Measurements from ENCODE around the gene B4GALT5. TPM values are rescaled to one million over a fixed set of nuclear protein-coding genes. Genes with fewer than 3 reads are reported as not detected.

The B4GALT5 gene
- total RNA-seq, 1 experiment from 2014 or later: 63.1 TPM

DNA sequence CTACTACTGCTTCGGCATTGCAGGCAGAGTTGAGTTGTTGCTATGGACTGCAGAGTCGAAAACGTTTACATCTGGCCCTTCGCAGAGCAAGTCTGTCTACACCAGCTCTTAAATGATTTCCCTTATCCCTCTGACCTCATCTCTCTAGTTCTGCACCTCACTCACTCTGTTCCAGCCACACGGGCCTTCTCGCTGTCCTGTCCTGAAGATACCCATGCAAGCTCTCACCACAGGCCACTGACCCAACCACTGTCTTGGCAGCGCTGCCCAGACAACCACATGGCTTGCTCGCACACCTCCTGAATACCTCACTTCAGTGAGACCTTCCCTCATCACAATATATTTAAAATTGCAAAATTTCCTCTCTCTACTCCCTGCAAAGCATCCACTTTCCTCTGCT, 31.4 kb downstream of the B4GALT5 start:
- H3F3A ChIP-seq (ENCODE audit: insufficient read depth, low read depth): peaks cover 98% of the 10 kb centered on the region
- DNase-seq: no peak
- no peaks in the 10 kb centered on the region for H3K9me2 ChIP-seq (ENCODE audit: insufficient read depth)
- intact Hi-C loops (cut with micrococcal nuclease; ENCODE audit: unreplicated experiment): no loop called here
- H4K20me1 ChIP-seq (ENCODE audit: insufficient read depth): peaks cover 11% of the 10 kb centered on the region
- TF ChIP-seq, protein P1, sequence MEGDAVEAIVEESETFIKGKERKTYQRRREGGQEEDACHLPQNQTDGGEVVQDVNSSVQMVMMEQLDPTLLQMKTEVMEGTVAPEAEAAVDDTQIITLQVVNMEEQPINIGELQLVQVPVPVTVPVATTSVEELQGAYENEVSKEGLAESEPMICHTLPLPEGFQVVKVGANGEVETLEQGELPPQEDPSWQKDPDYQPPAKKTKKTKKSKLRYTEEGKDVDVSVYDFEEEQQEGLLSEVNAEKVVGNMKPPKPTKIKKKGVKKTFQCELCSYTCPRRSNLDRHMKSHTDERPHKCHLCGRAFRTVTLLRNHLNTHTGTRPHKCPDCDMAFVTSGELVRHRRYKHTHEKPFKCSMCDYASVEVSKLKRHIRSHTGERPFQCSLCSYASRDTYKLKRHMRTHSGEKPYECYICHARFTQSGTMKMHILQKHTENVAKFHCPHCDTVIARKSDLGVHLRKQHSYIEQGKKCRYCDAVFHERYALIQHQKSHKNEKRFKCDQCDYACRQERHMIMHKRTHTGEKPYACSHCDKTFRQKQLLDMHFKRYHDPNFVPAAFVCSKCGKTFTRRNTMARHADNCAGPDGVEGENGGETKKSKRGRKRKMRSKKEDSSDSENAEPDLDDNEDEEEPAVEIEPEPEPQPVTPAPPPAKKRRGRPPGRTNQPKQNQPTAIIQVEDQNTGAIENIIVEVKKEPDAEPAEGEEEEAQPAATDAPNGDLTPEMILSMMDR (conservative IDR thresholded peaks at IDR 0.05): no peak
- no peak for TF ChIP-seq EZH2 (IDR thresholded peaks at IDR 0.05; ENCODE audit: low read depth)
- ChIA-PET POLR2A (ENCODE audit: unreplicated experiment) (no interaction called here), CTCF (no interaction called here)
- H3K4me2 ChIP-seq: peak overlapping the region; percentile 73
- H3K27ac ChIP-seq: peak overlapping the region; percentile 91
- peak overlapping the region; percentile 12; the same call in 1 of the 2 replicates for H3K4me3 ChIP-seq
- H3K27me3 ChIP-seq (ENCODE audit: insufficient read depth, low read depth): no peaks in the 10 kb centered on the region
- peaks cover 99% of the 10 kb centered on the region for H3K79me2 ChIP-seq (ENCODE audit: low read depth)
- no TSS peak for BruUV-seq (replicated peaks)
- H3K36me3 ChIP-seq (ENCODE audit: low read depth): peaks cover 52% of the 10 kb centered on the region
- H2AFZ ChIP-seq: no peak overlapping the region
- no peaks in the 10 kb centered on the region for H3K9me3 ChIP-seq (ENCODE audit: insufficient read depth, low read depth)
- H3K4me1 ChIP-seq (replicated peaks; ENCODE audit: insufficient read depth): peaks cover 98% of the 10 kb centered on the region

- Histone ChIP-seq H3K27me3 (ENCODE audit: insufficient read depth, low read depth) (no peaks in the 10 kb centered on the region), H3K4me1 (replicated peaks; ENCODE audit: insufficient read depth) (peaks cover 98% of the 10 kb centered on the region), H4K20me1 (ENCODE audit: insufficient read depth) (peaks cover 7% of the 10 kb centered on the region), H3K4me2 (peak overlapping the region; percentile 73), H3K36me3 (ENCODE audit: low read depth) (peaks cover 53% of the 10 kb centered on the region), H3K4me3 (peak overlapping the region; percentile 12; the same call in 1 of the 2 replicates), H3K79me2 (ENCODE audit: low read depth) (peaks cover 99% of the 10 kb centered on the region), H3K9me2 (ENCODE audit: insufficient read depth) (no peaks in the 10 kb centered on the region), H2AFZ (no peak overlapping the region), H3K9me3 (ENCODE audit: insufficient read depth, low read depth) (no peaks in the 10 kb centered on the region), H3F3A (ENCODE audit: insufficient read depth, low read depth) (peaks cover 98% of the 10 kb centered on the region), H3K27ac (peak overlapping the region; percentile 91)
- no TSS peak for BruUV-seq (replicated peaks)
- TF ChIP-seq, protein P1 (conservative IDR thresholded peaks at IDR 0.05): no peak
- TF ChIP-seq EZH2 (IDR thresholded peaks at IDR 0.05; ENCODE audit: low read depth): no peak
- POLR2A ChIA-PET (ENCODE audit: unreplicated experiment): interaction anchor here (0.6 kb wide), 1 partner anchor 12 kb away, joined by 9 read pairs; no protein-coding TSS in a partner anchor
- intact Hi-C loops (cut with micrococcal nuclease; ENCODE audit: unreplicated experiment): loop anchor here (1.0 to 2.0 kb wide), 2 partner anchors 17 to 31 kb away; partner anchors contain the start of gene B4GALT5
- DNase-seq: no peak
- CTCF ChIA-PET: no interaction called here
These were observed 31.8 kb downstream of the B4GALT5 start for GRCh38 chr20:49681850-49682216.

DNA sequence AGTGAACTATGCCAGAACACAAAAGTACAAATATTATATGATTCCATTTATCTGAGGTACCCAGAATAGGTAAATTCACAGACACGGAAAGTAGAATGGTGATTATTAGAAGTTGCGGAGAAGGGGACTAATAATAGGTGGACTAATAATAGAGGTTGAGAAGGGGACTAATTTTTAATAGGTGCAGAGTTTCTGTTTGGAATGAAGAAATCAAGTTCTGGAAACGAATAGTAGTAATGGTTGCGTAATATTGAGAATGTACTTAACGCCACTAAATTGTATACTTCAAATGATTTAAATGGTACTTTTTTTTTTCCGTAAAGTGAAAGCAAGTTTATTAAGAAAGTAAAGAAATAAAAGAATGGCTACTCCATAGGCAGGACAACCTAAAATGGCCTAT, 33.2 kb downstream of the B4GALT5 start:
- no peak for DNase-seq
- H3K4me2 ChIP-seq: peak overlapping the region; percentile 73
- no TSS peak for BruUV-seq (replicated peaks)
- H3K27me3 ChIP-seq (ENCODE audit: insufficient read depth, low read depth): no peaks in the 10 kb centered on the region
- ChIA-PET POLR2A (ENCODE audit: unreplicated experiment) (no interaction called here), CTCF (no interaction called here)
- no peaks in the 10 kb centered on the region; the same call in 1 of the 2 replicates for H4K20me1 ChIP-seq (ENCODE audit: insufficient read depth)
- peak overlapping the region; percentile 91 for H3K27ac ChIP-seq
- H3K79me2 ChIP-seq (ENCODE audit: low read depth): peaks cover 99% of the 10 kb centered on the region
- H3K9me3 ChIP-seq (ENCODE audit: insufficient read depth, low read depth): no peaks in the 10 kb centered on the region
- no peak for TF ChIP-seq EZH2 (IDR thresholded peaks at IDR 0.05; ENCODE audit: low read depth)
- TF ChIP-seq, protein P1 (conservative IDR thresholded peaks at IDR 0.05): no peak
- intact Hi-C loops (cut with micrococcal nuclease; ENCODE audit: unreplicated experiment): loop anchor here (2.0 kb wide), 1 partner anchor 18 kb away; no protein-coding TSS in a partner anchor
- H3K4me3 ChIP-seq: no peak overlapping the region
- peaks cover 98% of the 10 kb centered on the region for H3K4me1 ChIP-seq (replicated peaks; ENCODE audit: insufficient read depth)
- H3K9me2 ChIP-seq (ENCODE audit: insufficient read depth): no peaks in the 10 kb centered on the region
- H3K36me3 ChIP-seq (ENCODE audit: low read depth): peaks cover 50% of the 10 kb centered on the region
- H2AFZ ChIP-seq: no peak overlapping the region
- H3F3A ChIP-seq (ENCODE audit: insufficient read depth, low read depth): peaks cover 100% of the 10 kb centered on the region

All from PC-9 (cell line).